Epithelial cell of prostate (primary cell): ENCODE data around the gene FLOT2.
"Not testable (repeated sequence)": the region's sequence is repeated elsewhere in the genome, so short reads cannot be mapped to it uniquely, and the experiment has no call there.

ENCODE experiments used
- DNase-seq: peaks from one replicate; pipeline ENCODE4 v3.0.0-alpha.2; 2011; ENCODE audit warnings: low read depth, low spot score
- H3K27ac ChIP-seq: fragments of 450-650 bp; 2 replicates; pipeline ENCODE4 v1.5.1; 2017; ENCODE audit warnings: mild to moderate bottlenecking

Gene FLOT2

GRCh38 chr17:28917465-28917864 lies 19.9 kb upstream of the FLOT2 start:
- H3K27ac ChIP-seq = no peak overlapping the region
- no peak for DNase-seq

- H3K27ac ChIP-seq = no peak overlapping the region
Measured at GRCh38 chr17:28917029-28917428, 19.5 kb upstream of the FLOT2 start.

GRCh38 chr17:28916302-28916934 lies 18.9 kb upstream of the FLOT2 start:
- H3K27ac ChIP-seq = no peak overlapping the region
- no peak for DNase-seq

More at GRCh38 chr17:28917029-28917428, 19.5 kb upstream of the FLOT2 start:
- DNase-seq = no peak

GRCh38 chr17:28912938-28913333 lies 15.4 kb upstream of the FLOT2 start:
- DNase-seq = no peak
- H3K27ac ChIP-seq = no peak overlapping the region

GRCh38 chr17:28912281-28912937 lies 14.9 kb upstream of the FLOT2 start:
- H3K27ac ChIP-seq = no peak overlapping the region
- DNase-seq = no peak

GRCh38 chr17:28911411-28912045 lies 14.0 kb upstream of the FLOT2 start:
- no peak overlapping the region for H3K27ac ChIP-seq
- no peak for DNase-seq

GRCh38 chr17:28910534-28910933 lies 13.0 kb upstream of the FLOT2 start:
- H3K27ac ChIP-seq = no peak overlapping the region
- no peak for DNase-seq

- DNase-seq = no peak
- no peak overlapping the region for H3K27ac ChIP-seq
Measured at GRCh38 chr17:28908640-28909167, 11.2 kb upstream of the FLOT2 start.

GRCh38 chr17:28907709-28908475 lies 10.4 kb upstream of the FLOT2 start:
- no peak for DNase-seq
- H3K27ac ChIP-seq = no peak overlapping the region

- no peak for DNase-seq
- no peak overlapping the region for H3K27ac ChIP-seq
Measured at GRCh38 chr17:28906706-28907438, 9.3 kb upstream of the FLOT2 start.

- H3K27ac ChIP-seq = no peak overlapping the region
- DNase-seq = no peak
Measured at GRCh38 chr17:28906276-28906675, 8.7 kb upstream of the FLOT2 start.

- H3K27ac ChIP-seq = no peak overlapping the region
- DNase-seq = no peak
Measured at GRCh38 chr17:28904800-28905199, 7.3 kb upstream of the FLOT2 start.

GRCh38 chr17:28903546-28903841 lies 6.0 kb upstream of the FLOT2 start:
- DNase-seq, H3K27ac ChIP-seq: not testable (repeated sequence)

GRCh38 chr17:28902819-28903545 lies 5.4 kb upstream of the FLOT2 start, which contains the start of gene DHRS13:
DHRS13 (minus strand) TSS chr17:28903079; CDS start chr17:28902944, 135 bp downstream.
- peak within 1 kb of the TSS; percentile 25 for H3K27ac ChIP-seq

GRCh38 chr17:28901866-28902818 lies 4.6 kb upstream of the FLOT2 start:
- no peak for DNase-seq
- peak overlapping the region; percentile 25 for H3K27ac ChIP-seq

More at GRCh38 chr17:28902819-28903545, 5.4 kb upstream of the FLOT2 start, which contains the start of gene DHRS13:
- DNase-seq = peak; percentile 72

GRCh38 chr17:28900986-28901726 lies 3.6 kb upstream of the FLOT2 start:
- no peak overlapping the region for H3K27ac ChIP-seq
- DNase-seq = no peak

GRCh38 chr17:28899212-28899815 lies 1.8 kb upstream of the FLOT2 start:
- no peak overlapping the region for H3K27ac ChIP-seq
- no peak for DNase-seq
